ENCODE data around the gene MAEA. TPM values are rescaled to one million over a fixed set of nuclear protein-coding genes. Genes with fewer than 3 reads are reported as not detected.

The MAEA gene
- 10 to 100 TPM; 43.3 to 54.3 TPM for polyA plus RNA-seq

DNA sequence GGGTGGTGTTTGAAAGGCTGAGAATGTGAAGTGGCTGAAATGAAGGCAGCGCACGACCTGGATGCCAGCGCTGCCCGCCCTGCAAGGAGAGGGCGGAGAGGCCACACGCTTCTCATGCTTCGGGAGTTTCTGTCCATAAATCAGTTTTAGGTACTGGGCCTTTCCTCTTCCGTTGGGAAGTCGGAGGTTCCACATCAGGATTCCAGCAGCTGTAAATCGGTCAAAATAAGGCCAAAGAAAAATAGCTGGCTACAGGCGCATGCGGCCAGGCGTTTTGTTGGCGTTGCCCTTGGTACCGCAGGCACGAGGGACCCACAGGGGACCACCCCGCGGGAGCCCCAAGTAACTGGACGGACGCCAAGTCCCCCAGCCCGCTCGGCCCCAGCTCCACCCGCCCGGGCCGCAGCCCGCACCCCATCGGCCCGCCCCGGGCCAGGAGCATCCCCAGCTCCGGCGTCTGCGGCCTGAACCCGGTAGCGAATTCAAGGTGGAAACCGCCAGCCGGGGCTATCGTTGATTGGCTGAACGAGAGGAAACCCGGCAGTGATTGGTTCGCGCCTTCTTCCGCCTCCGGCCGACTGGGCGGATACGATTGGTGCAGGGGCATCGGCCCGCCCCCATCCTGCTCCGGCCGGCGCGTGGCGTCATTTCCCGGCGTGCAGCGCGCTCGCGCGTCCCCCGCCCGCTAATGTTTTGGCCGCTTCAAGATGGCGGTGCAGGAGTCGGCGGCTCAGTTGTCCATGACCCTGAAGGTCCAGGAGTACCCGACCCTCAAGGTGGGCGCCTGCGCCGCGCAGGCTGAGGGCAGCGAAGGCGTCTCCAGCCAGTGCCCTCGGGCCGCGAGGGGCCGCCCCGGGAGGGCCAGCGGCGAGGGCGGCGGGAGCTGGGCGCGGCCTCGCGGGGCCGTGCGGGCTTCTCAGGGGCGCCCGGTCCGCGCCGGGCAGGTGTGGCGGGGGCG is at the start of gene MAEA:
Gene MAEA (plus strand): TSS at position 685 of the 958 bp plus-strand sequence. CDS start 23 bp downstream, at position 708.
- WGBS, 2 donors, result 1% methylated on average over 94 to 95 of the region's 95 CpGs
- H3K4me1 ChIP-seq (ENCODE audit: control insufficient read depth in 2 of 2, insufficient read depth in 2 of 2, low read length in 1 of 2), result peaks cover 1 to 18% of the 10 kb centered on the region in 2 donors
- H3K36me3 ChIP-seq (ENCODE audit: control insufficient read depth in 2 of 2, insufficient read depth in 2 of 2, low read length in 1 of 2), result peaks cover 0 to 2% of the 10 kb centered on the region in 2 donors
- H3K27ac ChIP-seq (ENCODE audit: low read depth in 2 of 2, low read length in 1 of 2), result peak within 1 kb of the TSS; percentile 92 to 93
- H3K4me3 ChIP-seq (ENCODE audit: low read depth in 1 of 2, low read length in 2 of 2), result peak within 1 kb of the TSS; percentile 93 to 99
- no peaks in the 10 kb centered on the region for H3K9me3 ChIP-seq (ENCODE audit: control insufficient read depth in 2 of 2, insufficient read depth in 1 of 2, low read depth in 1 of 2, low read length in 1 of 2)
- no peaks in the 10 kb centered on the region for H3K27me3 ChIP-seq (ENCODE audit: control insufficient read depth in 1 of 2, insufficient read depth in 2 of 2, low read length in 2 of 2)

GRCh38 chr4:1239950-1240307 is 49.8 kb upstream of the MAEA start:
- peaks cover 8 to 31% of the 10 kb centered on the region in 2 donors for H3K4me1 ChIP-seq (ENCODE audit: control insufficient read depth in 2 of 2, insufficient read depth in 2 of 2, low read length in 1 of 2)
- no peaks in the 10 kb centered on the region for H3K27me3 ChIP-seq (ENCODE audit: control insufficient read depth in 1 of 2, insufficient read depth in 2 of 2, low read length in 2 of 2)
- peaks cover 7 to 48% of the 10 kb centered on the region in 2 donors for H3K36me3 ChIP-seq (ENCODE audit: control insufficient read depth in 2 of 2, insufficient read depth in 2 of 2, low read length in 1 of 2)
- H3K27ac ChIP-seq (ENCODE audit: low read depth in 2 of 2, low read length in 1 of 2), result no peak overlapping the region
- no peaks in the 10 kb centered on the region for H3K9me3 ChIP-seq (ENCODE audit: control insufficient read depth in 2 of 2, insufficient read depth in 1 of 2, low read depth in 1 of 2, low read length in 1 of 2)
- WGBS, 2 donors, result 88 to 89% methylated on average over 20 to 22 of the region's 22 CpGs
- H3K4me3 ChIP-seq (ENCODE audit: low read depth in 1 of 2, low read length in 2 of 2), result no peak overlapping the region

DNA sequence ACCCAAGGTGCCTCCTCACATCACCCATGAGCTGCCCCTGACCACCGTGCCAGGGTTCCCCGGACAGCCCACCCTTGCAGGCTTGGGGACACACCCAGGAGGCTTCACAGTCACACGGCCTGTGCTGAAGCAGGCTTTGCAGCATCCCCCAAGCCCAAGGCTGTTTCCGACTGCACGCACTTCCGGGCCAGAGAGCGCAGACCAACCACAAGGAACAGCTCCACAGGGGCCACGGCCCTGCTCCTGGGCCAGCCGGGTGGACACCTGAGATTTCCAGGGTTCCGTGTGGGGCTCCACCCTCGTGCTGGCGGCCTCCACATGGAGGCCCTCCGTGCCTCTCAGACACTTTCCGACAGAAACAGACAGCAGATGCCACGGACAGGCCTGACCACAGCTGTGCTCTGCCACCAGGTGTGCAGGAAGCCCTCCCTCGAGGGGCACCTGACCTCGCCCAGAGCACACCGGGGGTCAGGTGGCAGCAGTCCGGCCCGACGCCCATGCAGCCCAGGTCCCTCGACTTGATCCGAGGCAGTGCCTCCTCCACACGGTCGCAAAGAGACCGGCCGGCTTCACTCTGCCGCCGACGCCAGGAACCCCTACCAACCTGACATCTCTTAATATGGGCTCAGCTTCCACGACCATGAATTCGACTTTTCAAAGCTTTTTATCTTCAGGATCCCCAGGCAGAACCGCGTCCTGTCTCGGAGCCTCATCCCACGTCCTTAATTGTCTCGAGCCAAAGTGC is 48.8 kb upstream of the MAEA start:
- Histone ChIP-seq H3K27ac (ENCODE audit: low read depth in 2 of 2, low read length in 1 of 2) (no peak overlapping the region), H3K27me3 (ENCODE audit: control insufficient read depth in 1 of 2, insufficient read depth in 2 of 2, low read length in 2 of 2) (no peaks in the 10 kb centered on the region), H3K36me3 (ENCODE audit: control insufficient read depth in 2 of 2, insufficient read depth in 2 of 2, low read length in 1 of 2) (peaks cover 1 to 42% of the 10 kb centered on the region in 2 donors), H3K9me3 (ENCODE audit: control insufficient read depth in 2 of 2, insufficient read depth in 1 of 2, low read depth in 1 of 2, low read length in 1 of 2) (no peaks in the 10 kb centered on the region), H3K4me3 (ENCODE audit: low read depth in 1 of 2, low read length in 2 of 2) (no peak overlapping the region), H3K4me1 (ENCODE audit: control insufficient read depth in 2 of 2, insufficient read depth in 2 of 2, low read length in 1 of 2) (peaks cover 9 to 38% of the 10 kb centered on the region in 2 donors)
- 84 to 86% methylated on average over 37 of the region's 37 CpGs for WGBS, 2 donors

DNA sequence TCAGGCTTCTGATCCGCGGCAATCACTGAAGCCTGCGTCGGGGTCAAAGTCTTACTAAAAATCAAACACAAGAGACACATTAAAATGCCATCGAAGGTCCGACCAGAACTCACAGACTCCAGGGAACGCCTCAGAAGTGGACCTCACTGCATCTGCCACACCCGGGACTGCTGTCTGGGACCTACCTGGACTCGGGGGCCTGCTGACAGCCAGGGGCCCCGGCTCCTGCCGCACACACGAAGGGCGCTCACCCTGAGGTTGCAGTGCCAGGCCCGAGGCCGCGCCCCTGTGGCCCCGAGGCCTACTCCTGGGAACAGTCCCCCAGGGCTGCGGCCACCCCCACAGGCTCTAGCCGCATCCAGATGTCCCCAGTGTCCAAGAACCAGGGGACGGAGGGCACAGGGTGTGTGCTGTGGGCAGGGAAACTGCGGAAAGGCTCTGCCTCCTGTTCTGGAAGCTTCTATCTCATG is 48.2 kb upstream of the MAEA start:
- H3K27ac ChIP-seq (ENCODE audit: low read depth in 2 of 2, low read length in 1 of 2), result no peak overlapping the region

GRCh38 chr4:1241936-1242505 is 47.7 kb upstream of the MAEA start:
- Histone ChIP-seq H3K27ac (ENCODE audit: low read depth in 2 of 2, low read length in 1 of 2) (no peak overlapping the region), H3K36me3 (ENCODE audit: control insufficient read depth in 2 of 2, insufficient read depth in 2 of 2, low read length in 1 of 2) (peaks cover 0 to 35% of the 10 kb centered on the region in 2 donors), H3K27me3 (ENCODE audit: control insufficient read depth in 1 of 2, insufficient read depth in 2 of 2, low read length in 2 of 2) (no peaks in the 10 kb centered on the region), H3K4me3 (ENCODE audit: low read depth in 1 of 2, low read length in 2 of 2) (no peak overlapping the region), H3K4me1 (ENCODE audit: control insufficient read depth in 2 of 2, insufficient read depth in 2 of 2, low read length in 1 of 2) (peaks cover 15 to 47% of the 10 kb centered on the region in 2 donors), H3K9me3 (ENCODE audit: control insufficient read depth in 2 of 2, insufficient read depth in 1 of 2, low read depth in 1 of 2, low read length in 1 of 2) (no peaks in the 10 kb centered on the region)
- 75 to 81% methylated on average over 23 to 24 of the region's 24 CpGs for WGBS, 2 donors

More for the DNA sequence above, 48.2 kb upstream of the MAEA start:
- Histone ChIP-seq H3K4me3 (ENCODE audit: low read depth in 1 of 2, low read length in 2 of 2) (no peak overlapping the region), H3K36me3 (ENCODE audit: control insufficient read depth in 2 of 2, insufficient read depth in 2 of 2, low read length in 1 of 2) (peaks cover 0 to 38% of the 10 kb centered on the region in 2 donors), H3K4me1 (ENCODE audit: control insufficient read depth in 2 of 2, insufficient read depth in 2 of 2, low read length in 1 of 2) (peaks cover 13 to 42% of the 10 kb centered on the region in 2 donors), H3K9me3 (ENCODE audit: control insufficient read depth in 2 of 2, insufficient read depth in 1 of 2, low read depth in 1 of 2, low read length in 1 of 2) (no peaks in the 10 kb centered on the region), H3K27me3 (ENCODE audit: control insufficient read depth in 1 of 2, insufficient read depth in 2 of 2, low read length in 2 of 2) (no peaks in the 10 kb centered on the region)
- WGBS, 2 donors, result 75 to 84% methylated on average over 21 of the region's 21 CpGs

DNA sequence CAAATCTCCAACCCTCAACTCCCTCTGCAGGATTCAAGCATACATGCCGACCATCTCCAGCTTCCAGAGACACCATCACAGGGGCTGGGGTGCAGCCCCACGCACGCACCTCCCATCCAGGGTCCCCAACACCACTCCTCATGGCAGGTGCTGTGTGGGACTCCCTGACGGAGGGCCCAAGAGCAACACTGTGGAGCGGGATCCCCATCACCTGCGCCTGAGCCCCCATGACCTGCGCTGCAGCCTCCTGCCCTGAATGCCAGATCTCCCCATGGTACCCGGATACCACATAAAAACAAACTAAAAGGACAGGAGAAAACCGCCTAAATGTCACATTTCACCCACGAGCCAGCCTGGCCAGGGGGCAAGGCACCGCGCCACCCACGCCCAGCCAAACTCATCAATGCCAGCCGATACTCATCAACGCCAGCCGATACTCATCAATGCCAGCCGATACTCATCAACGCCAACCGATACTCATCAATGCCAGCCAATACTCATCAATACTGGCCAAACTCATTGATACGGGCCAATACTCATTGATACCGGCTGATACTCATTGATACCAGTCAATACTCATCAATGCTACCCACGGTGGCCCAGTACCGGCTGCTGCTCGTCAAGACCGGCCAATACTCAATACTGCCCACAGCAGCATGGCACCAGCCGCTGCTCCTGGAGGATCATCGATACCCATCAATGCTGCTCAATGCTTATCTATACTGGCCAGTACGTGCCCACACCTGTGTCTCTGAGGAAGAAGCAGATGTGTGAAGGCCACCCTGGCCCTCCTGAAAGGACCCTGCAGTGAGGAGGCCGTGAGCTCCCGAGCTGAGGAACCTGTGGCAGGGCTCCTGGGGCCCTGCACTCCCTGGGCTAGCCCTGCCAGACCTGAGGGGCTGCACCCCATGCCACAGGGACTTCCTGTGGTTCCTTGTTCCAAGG is 46.9 kb upstream of the MAEA start:
- Histone ChIP-seq H3K4me1 (ENCODE audit: control insufficient read depth in 2 of 2, insufficient read depth in 2 of 2, low read length in 1 of 2) (peaks cover 15 to 49% of the 10 kb centered on the region in 2 donors), H3K27ac (ENCODE audit: low read depth in 2 of 2, low read length in 1 of 2) (no peak overlapping the region), H3K36me3 (ENCODE audit: control insufficient read depth in 2 of 2, insufficient read depth in 2 of 2, low read length in 1 of 2) (peaks cover 0 to 28% of the 10 kb centered on the region in 2 donors), H3K9me3 (ENCODE audit: control insufficient read depth in 2 of 2, insufficient read depth in 1 of 2, low read depth in 1 of 2, low read length in 1 of 2) (no peaks in the 10 kb centered on the region), H3K4me3 (ENCODE audit: low read depth in 1 of 2, low read length in 2 of 2) (no peak overlapping the region), H3K27me3 (ENCODE audit: control insufficient read depth in 1 of 2, insufficient read depth in 2 of 2, low read length in 2 of 2) (no peaks in the 10 kb centered on the region)
- WGBS, 2 donors, result 91% methylated on average over 30 of the region's 30 CpGs

DNA sequence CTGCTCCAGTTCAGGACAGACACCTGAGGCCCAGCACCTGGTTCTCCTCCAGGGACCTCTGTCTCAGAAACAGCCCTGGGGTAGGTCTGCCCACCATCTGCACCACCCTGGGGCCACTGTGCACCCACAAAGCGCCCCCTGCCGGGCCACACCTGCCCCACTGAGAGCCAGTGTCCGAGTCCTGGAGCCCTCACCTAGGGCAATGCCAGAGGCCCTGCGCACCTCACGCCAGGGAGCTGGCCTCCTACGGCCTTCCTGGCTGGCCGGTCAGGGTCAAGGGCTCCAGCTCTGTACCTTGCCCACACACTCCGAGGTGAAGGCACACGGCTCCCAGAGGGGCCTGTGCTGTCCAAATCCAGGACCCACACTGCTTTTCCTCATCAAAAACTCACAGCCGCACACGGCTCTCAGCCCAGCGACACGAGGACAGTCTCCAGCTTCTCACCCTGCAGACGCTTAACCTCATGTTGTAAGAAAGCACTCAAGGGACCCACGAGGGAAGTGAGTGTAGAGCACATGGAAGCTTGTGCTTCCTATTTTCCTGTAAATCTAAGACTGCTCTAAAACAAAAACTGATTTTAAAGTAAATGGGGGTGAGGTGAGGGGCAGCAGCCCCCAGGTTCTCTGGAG is 46.1 kb upstream of the MAEA start:
- no peaks in the 10 kb centered on the region for H3K9me3 ChIP-seq (ENCODE audit: control insufficient read depth in 2 of 2, insufficient read depth in 1 of 2, low read depth in 1 of 2, low read length in 1 of 2)
- no peak overlapping the region for H3K4me3 ChIP-seq (ENCODE audit: low read depth in 1 of 2, low read length in 2 of 2)
- peaks cover 15 to 49% of the 10 kb centered on the region in 2 donors for H3K4me1 ChIP-seq (ENCODE audit: control insufficient read depth in 2 of 2, insufficient read depth in 2 of 2, low read length in 1 of 2)
- no peak overlapping the region for H3K27ac ChIP-seq (ENCODE audit: low read depth in 2 of 2, low read length in 1 of 2)
- peaks cover 0 to 24% of the 10 kb centered on the region in 2 donors for H3K36me3 ChIP-seq (ENCODE audit: control insufficient read depth in 2 of 2, insufficient read depth in 2 of 2, low read length in 1 of 2)
- no peaks in the 10 kb centered on the region for H3K27me3 ChIP-seq (ENCODE audit: control insufficient read depth in 1 of 2, insufficient read depth in 2 of 2, low read length in 2 of 2)
- WGBS, 2 donors, result 70% methylated on average over 15 of the region's 15 CpGs

GRCh38 chr4:1244081-1244977 is 45.4 kb upstream of the MAEA start:
- Histone ChIP-seq H3K9me3 (ENCODE audit: control insufficient read depth in 2 of 2, insufficient read depth in 1 of 2, low read depth in 1 of 2, low read length in 1 of 2) (no peaks in the 10 kb centered on the region), H3K27me3 (ENCODE audit: control insufficient read depth in 1 of 2, insufficient read depth in 2 of 2, low read length in 2 of 2) (no peaks in the 10 kb centered on the region), H3K4me1 (ENCODE audit: control insufficient read depth in 2 of 2, insufficient read depth in 2 of 2, low read length in 1 of 2) (peaks cover 15 to 49% of the 10 kb centered on the region in 2 donors), H3K4me3 (ENCODE audit: low read depth in 1 of 2, low read length in 2 of 2) (no peak overlapping the region), H3K27ac (ENCODE audit: low read depth in 2 of 2, low read length in 1 of 2) (no peak overlapping the region), H3K36me3 (ENCODE audit: control insufficient read depth in 2 of 2, insufficient read depth in 2 of 2, low read length in 1 of 2) (peaks cover 0 to 17% of the 10 kb centered on the region in 2 donors)
- WGBS, 2 donors, result 63 to 64% methylated on average over 31 to 33 of the region's 33 CpGs

Data from esophagus (tissue), 2 donors.